Measurements from ENCODE around the gene CLCN5. TPM values are rescaled to one million over a fixed set of nuclear protein-coding genes. Genes with fewer than 3 reads are reported as not detected.
A peak's percentile ranks its signal among the peaks of the same experiment; 100 is the strongest.

CLCN5 gene
- total and polyA plus RNA-seq, 2 experiments from 2014 or later = 11.0 to 50.6 TPM

- no peaks in the 10 kb centered on the region for H4K20me1 ChIP-seq (ENCODE audit: insufficient read depth, poor library complexity, severe bottlenecking)
- H3K27ac ChIP-seq = peak overlapping the region; percentile 53
- 70% methylated on average over 2 of the region's 2 CpGs for WGBS (ENCODE audit: low lambda C conversion rate, missing lambda C conversion rate)
- no peak overlapping the region for H3K4me3 ChIP-seq
- no peaks in the 10 kb centered on the region for H3K27me3 ChIP-seq
- peaks cover 5% of the 10 kb centered on the region for H3K79me2 ChIP-seq
- TF ChIP-seq EZH2 (IDR thresholded peaks at IDR 0.05; ENCODE audit: borderline replicate concordance) (no peak), EZH2phosphoT487 (IDR thresholded peaks at IDR 0.05; ENCODE audit: low read depth, severe bottlenecking, unreplicated experiment) (no peak), CTCF (IDR thresholded peaks at IDR 0.05; ENCODE audit: poor library complexity) (no peak)
- H3K9me3 ChIP-seq (ENCODE audit: low read depth) = no peaks in the 10 kb centered on the region
- H2AFZ ChIP-seq = no peak overlapping the region
- H3K36me3 ChIP-seq (replicated peaks; ENCODE audit: insufficient read depth, low read depth) = no peaks in the 10 kb centered on the region
- DNase-seq (ENCODE audit: low spot score) = no peak
- no peaks in the 10 kb centered on the region for H3K4me1 ChIP-seq (ENCODE audit: insufficient read depth)
- no peaks in the 10 kb centered on the region for H3K9me2 ChIP-seq (replicated peaks; ENCODE audit: insufficient read depth)
- H3K4me2 ChIP-seq = no peak overlapping the region
Measured at GRCh38 chrX:49921109-49921508, 1.3 kb upstream of the CLCN5 start.

DNA sequence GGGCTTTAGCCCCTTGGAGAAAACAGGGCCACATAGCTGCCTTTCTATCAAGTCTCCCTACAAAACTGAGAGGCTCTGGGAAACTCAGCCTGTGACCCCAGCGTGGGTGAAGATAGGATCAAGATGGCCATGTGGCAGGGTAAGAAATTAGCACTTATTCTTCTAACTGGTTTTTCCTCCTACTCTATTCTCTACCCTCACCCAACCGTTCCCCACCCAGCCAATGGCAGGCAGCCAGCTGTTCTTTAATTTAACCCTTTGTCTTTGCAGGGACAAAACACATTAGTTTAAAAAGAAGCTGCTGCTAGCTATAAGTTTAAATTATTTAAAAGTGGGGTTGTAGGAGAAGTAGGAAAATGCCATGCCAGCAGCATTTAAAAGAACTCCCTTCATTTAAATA lies 2.8 kb downstream of the CLCN5 start:
- Histone ChIP-seq H3K27ac (no peak overlapping the region), H3K9me3 (ENCODE audit: low read depth) (no peaks in the 10 kb centered on the region), H3K27me3 (no peaks in the 10 kb centered on the region), H3K4me3 (no peak overlapping the region), H2AFZ (no peak overlapping the region), H3K4me2 (peak overlapping the region; percentile 81), H3K36me3 (replicated peaks; ENCODE audit: insufficient read depth, low read depth) (no peaks in the 10 kb centered on the region), H3K79me2 (peaks cover 5% of the 10 kb centered on the region), H3K9me2 (replicated peaks; ENCODE audit: insufficient read depth) (no peaks in the 10 kb centered on the region), H4K20me1 (ENCODE audit: insufficient read depth, poor library complexity, severe bottlenecking) (no peaks in the 10 kb centered on the region), H3K4me1 (ENCODE audit: insufficient read depth) (no peaks in the 10 kb centered on the region)
- no peak for DNase-seq (ENCODE audit: low spot score)
- 34% methylated on average over 2 of the region's 2 CpGs for WGBS (ENCODE audit: low lambda C conversion rate, missing lambda C conversion rate)
- no peak for TF ChIP-seq EZH2 (IDR thresholded peaks at IDR 0.05; ENCODE audit: borderline replicate concordance)

- TF ChIP-seq EZH2phosphoT487 (IDR thresholded peaks at IDR 0.05; ENCODE audit: low read depth, severe bottlenecking, unreplicated experiment) (no peak), CTCF (IDR thresholded peaks at IDR 0.05; ENCODE audit: poor library complexity) (no peak), EZH2 (IDR thresholded peaks at IDR 0.05; ENCODE audit: borderline replicate concordance) (no peak)
- Histone ChIP-seq H3K4me1 (ENCODE audit: insufficient read depth) (no peaks in the 10 kb centered on the region), H2AFZ (no peak overlapping the region), H3K4me2 (no peak overlapping the region), H3K9me2 (replicated peaks; ENCODE audit: insufficient read depth) (no peaks in the 10 kb centered on the region), H3K27me3 (no peaks in the 10 kb centered on the region), H3K9me3 (ENCODE audit: low read depth) (no peaks in the 10 kb centered on the region), H3K36me3 (replicated peaks; ENCODE audit: insufficient read depth, low read depth) (no peaks in the 10 kb centered on the region), H3K27ac (no peak overlapping the region), H3K4me3 (no peak overlapping the region), H4K20me1 (ENCODE audit: insufficient read depth, poor library complexity, severe bottlenecking) (no peaks in the 10 kb centered on the region), H3K79me2 (no peaks in the 10 kb centered on the region)
- DNase-seq (ENCODE audit: low spot score) = no peak
- WGBS (ENCODE audit: low lambda C conversion rate, missing lambda C conversion rate) = 29% methylated on average over 1 of the region's 1 CpG
Measured at GRCh38 chrX:49930039-49930438, 7.6 kb downstream of the CLCN5 start.

- H3K4me2 ChIP-seq = no peak overlapping the region
- no peaks in the 10 kb centered on the region for H3K36me3 ChIP-seq (replicated peaks; ENCODE audit: insufficient read depth, low read depth)
- no peaks in the 10 kb centered on the region for H3K27me3 ChIP-seq
- H4K20me1 ChIP-seq (ENCODE audit: insufficient read depth, poor library complexity, severe bottlenecking) = no peaks in the 10 kb centered on the region
- no peaks in the 10 kb centered on the region for H3K9me2 ChIP-seq (replicated peaks; ENCODE audit: insufficient read depth)
- H3K4me3 ChIP-seq = no peak overlapping the region
- H3K27ac ChIP-seq = no peak overlapping the region
- no peak for DNase-seq (ENCODE audit: low spot score)
- no peak overlapping the region for H2AFZ ChIP-seq
- no peaks in the 10 kb centered on the region for H3K9me3 ChIP-seq (ENCODE audit: low read depth)
- TF ChIP-seq CTCF (IDR thresholded peaks at IDR 0.05; ENCODE audit: poor library complexity) (no peak), EZH2 (IDR thresholded peaks at IDR 0.05; ENCODE audit: borderline replicate concordance) (no peak), EZH2phosphoT487 (IDR thresholded peaks at IDR 0.05; ENCODE audit: low read depth, severe bottlenecking, unreplicated experiment) (no peak)
- no peaks in the 10 kb centered on the region for H3K79me2 ChIP-seq
- 95% methylated on average over 2 of the region's 2 CpGs for WGBS (ENCODE audit: low lambda C conversion rate, missing lambda C conversion rate)
- no peaks in the 10 kb centered on the region for H3K4me1 ChIP-seq (ENCODE audit: insufficient read depth)
Measured at GRCh38 chrX:49932791-49933190, 10.4 kb downstream of the CLCN5 start.
